H1 (cell line): ENCODE data around the gene GAK.

ENCODE experiments used
- CTCF ChIP-seq, 3 experiments: IDR thresholded peaks; 1 replicate in 2 of 3; 2 replicates in 1 of 3; pipeline versions ENCODE4 v1.5.1 to v1.6.1; 2011; ENCODE audit warnings: low read length in 3 of 3, mild to moderate bottlenecking in 3 of 3, inconsistent platforms in 2 of 3, low read depth in 1 of 3, moderate library complexity in 1 of 3; ENCODE audit not compliant: insufficient read depth in 1 of 3; ENCODE audit errors: control extremely low read depth in 1 of 3
- EZH2 ChIP-seq: fragments of 200-600 bp; sonication (generic); IDR thresholded peaks from 2 replicates; pipeline ENCODE4 v1.7.1; 2012; ENCODE audit warnings: low read depth, mild to moderate bottlenecking, moderate library complexity, low read length, inconsistent platforms; ENCODE audit not compliant: severe bottlenecking
- MAX ChIP-seq: IDR thresholded peaks from 2 replicates; pipeline ENCODE4 v1.6.1; 2012; ENCODE audit warnings: inconsistent platforms
- POLR2A ChIP-seq, 2 experiments: IDR thresholded peaks; 1 replicate in 1 of 2; 2 replicates in 1 of 2; pipeline ENCODE4 v1.6.1; 2011; ENCODE audit warnings: low read depth in 2 of 2, low read length in 2 of 2, mild to moderate bottlenecking in 2 of 2; ENCODE audit errors: control extremely low read depth in 1 of 2
- SP1 ChIP-seq: IDR thresholded peaks from 2 replicates; pipeline ENCODE4 v1.6.1; 2011; ENCODE audit warnings: low read depth, low read length
- SRF ChIP-seq: IDR thresholded peaks from 2 replicates; pipeline ENCODE4 v1.6.1; 2011; ENCODE audit warnings: mild to moderate bottlenecking, low read depth, low read length, moderate library complexity
- USF2 ChIP-seq: IDR thresholded peaks from 2 replicates; pipeline ENCODE4 v1.6.1; 2011; ENCODE audit warnings: low read length, improper control_type of control experiment

GRCh38 chr4:960636-961350 lies 28.7 kb upstream of the GAK start:
- TF ChIP-seq EZH2, result no peak
- TF ChIP-seq SRF, result no peak
- no peak for TF ChIP-seq CTCF (IDR thresholded peaks at IDR 0.05; ENCODE audit: control extremely low read depth in 1 of 3, insufficient read depth in 1 of 3, low read depth in 1 of 3, low read length in 3 of 3)
- TF ChIP-seq POLR2A (IDR thresholded peaks at IDR 0.05; ENCODE audit: control extremely low read depth in 1 of 2, low read depth in 2 of 2, low read length in 2 of 2), result no peak
- TF ChIP-seq SP1, result no peak
- no peak for TF ChIP-seq USF2
- TF ChIP-seq MAX, result no peak
